ENCODE data around the gene NBAS. TPM values are rescaled to one million over a fixed set of nuclear protein-coding genes. Genes with fewer than 3 reads are reported as not detected.

The NBAS gene
- total and polyA plus RNA-seq, 9 donors, result 25.8 to 48.9 (median 43.4) TPM

DNA sequence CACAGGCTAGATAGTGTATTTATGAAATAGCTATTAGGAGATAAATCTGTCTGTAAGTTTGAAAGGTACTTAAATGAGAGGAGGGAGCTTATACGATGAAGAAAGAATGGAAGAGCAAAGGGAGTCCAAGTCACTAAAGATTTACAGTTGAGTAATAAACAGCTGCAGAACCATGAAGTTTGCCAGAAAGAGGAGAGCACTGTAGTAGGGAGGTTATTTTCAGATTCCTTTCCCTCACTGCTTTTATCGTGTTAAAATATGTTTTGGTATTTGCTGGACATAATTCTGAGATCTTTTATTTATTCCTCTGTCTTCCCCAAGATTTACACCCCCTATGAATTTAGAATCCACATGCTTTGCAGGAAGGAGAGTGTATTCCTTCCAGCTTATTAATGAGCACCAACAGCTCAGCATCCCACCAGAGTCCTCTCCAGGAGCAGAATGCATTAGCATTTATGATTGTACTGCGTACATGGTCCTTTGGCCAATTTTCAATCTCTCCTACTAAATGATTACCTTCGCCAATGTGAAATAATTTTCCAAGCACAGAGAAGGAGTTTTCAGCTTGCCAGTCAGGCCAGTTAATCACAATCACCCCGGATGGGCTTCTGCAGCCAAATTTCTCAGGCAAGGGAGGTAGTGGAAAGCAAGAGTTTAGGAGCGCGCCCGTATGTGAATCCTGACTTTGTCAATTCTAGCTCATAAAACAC lies 297.0 kb downstream of the NBAS start:
- intact Hi-C loops (cut with DNase I), result no loop called here
- no peak overlapping the region for H3K27ac ChIP-seq
- no peaks in the 10 kb centered on the region for H3K27me3 ChIP-seq
- WGBS, 3 donors, result 34 to 38% (median 35%) methylated on average over 8 of the region's 8 CpGs
- H3K4me3 ChIP-seq, result no peak overlapping the region
- TF ChIP-seq POLR2A (IDR thresholded peaks at IDR 0.05) (no peak), EP300 (IDR thresholded peaks at IDR 0.05) (no peak)
- TF ChIP-seq, protein P1, sequence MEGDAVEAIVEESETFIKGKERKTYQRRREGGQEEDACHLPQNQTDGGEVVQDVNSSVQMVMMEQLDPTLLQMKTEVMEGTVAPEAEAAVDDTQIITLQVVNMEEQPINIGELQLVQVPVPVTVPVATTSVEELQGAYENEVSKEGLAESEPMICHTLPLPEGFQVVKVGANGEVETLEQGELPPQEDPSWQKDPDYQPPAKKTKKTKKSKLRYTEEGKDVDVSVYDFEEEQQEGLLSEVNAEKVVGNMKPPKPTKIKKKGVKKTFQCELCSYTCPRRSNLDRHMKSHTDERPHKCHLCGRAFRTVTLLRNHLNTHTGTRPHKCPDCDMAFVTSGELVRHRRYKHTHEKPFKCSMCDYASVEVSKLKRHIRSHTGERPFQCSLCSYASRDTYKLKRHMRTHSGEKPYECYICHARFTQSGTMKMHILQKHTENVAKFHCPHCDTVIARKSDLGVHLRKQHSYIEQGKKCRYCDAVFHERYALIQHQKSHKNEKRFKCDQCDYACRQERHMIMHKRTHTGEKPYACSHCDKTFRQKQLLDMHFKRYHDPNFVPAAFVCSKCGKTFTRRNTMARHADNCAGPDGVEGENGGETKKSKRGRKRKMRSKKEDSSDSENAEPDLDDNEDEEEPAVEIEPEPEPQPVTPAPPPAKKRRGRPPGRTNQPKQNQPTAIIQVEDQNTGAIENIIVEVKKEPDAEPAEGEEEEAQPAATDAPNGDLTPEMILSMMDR (IDR thresholded peaks at IDR 0.05), result no peak
- H3K9me3 ChIP-seq, result no peaks in the 10 kb centered on the region
- peaks cover 1% of the 10 kb centered on the region for H3K4me1 ChIP-seq (ENCODE audit: insufficient read depth)
- no peaks in the 10 kb centered on the region for H3K36me3 ChIP-seq
- DNase-seq, result no peak

DNA sequence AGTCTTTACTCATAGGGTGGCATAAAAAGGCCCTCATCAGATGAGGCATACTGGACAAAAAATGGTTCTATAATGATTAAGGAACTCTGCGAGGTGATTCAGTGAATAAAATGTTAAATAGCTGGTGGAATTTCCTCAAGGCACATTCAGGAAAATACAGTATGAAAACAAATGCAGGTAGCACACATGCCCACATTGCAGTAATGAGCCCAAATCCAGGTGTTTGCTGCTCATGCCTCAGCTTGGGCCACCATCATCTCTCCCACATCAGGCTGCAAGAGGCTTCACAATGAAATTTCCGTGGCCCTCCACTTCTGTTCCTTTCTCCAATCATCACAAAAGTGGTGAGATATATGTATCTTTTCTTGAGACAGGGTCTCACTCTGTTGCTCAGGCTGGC lies 298.3 kb downstream of the NBAS start:
- intact Hi-C loops (cut with DNase I), result no loop called here
- no peak overlapping the region for H3K4me3 ChIP-seq
- H3K27me3 ChIP-seq, result no peaks in the 10 kb centered on the region
- H3K27ac ChIP-seq, result no peak overlapping the region
- TF ChIP-seq, protein P1 (IDR thresholded peaks at IDR 0.05), result no peak
- TF ChIP-seq EP300 (IDR thresholded peaks at IDR 0.05), result no peak
- TF ChIP-seq POLR2A (IDR thresholded peaks at IDR 0.05), result no peak
- H3K36me3 ChIP-seq, result no peaks in the 10 kb centered on the region
- DNase-seq, result no peak
- H3K9me3 ChIP-seq, result no peaks in the 10 kb centered on the region
- H3K4me1 ChIP-seq (ENCODE audit: insufficient read depth), result peaks cover 1% of the 10 kb centered on the region
- WGBS, 3 donors, result 96 to 99% (median 97%) methylated on average over 2 of the region's 2 CpGs

DNA sequence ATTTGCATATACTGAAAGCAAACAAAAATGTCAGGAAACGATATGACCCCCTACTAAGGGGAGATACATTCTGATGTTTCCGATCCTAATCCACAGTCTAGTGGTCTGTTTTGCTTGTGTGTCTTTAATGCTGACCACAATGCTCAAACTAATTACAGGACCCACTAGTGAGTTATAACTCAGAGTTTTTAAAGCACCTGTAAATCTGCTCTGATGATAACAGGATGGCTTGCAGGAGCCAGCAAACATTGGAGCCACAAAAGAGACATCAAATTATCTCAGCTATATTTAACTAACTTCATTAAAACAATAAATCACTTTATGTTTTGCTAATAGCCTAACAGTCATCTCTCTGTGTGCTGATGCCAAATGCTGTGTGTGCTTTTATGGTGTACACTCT lies 300.3 kb downstream of the NBAS start:
- Histone ChIP-seq H3K9me3 (no peaks in the 10 kb centered on the region), H3K36me3 (no peaks in the 10 kb centered on the region), H3K4me1 (ENCODE audit: insufficient read depth) (peaks cover 1% of the 10 kb centered on the region), H3K27me3 (no peaks in the 10 kb centered on the region), H3K4me3 (no peak overlapping the region), H3K27ac (no peak overlapping the region)
- TF ChIP-seq, protein P1 (IDR thresholded peaks at IDR 0.05), result no peak
- TF ChIP-seq POLR2A (IDR thresholded peaks at IDR 0.05) (no peak), EP300 (IDR thresholded peaks at IDR 0.05) (no peak)
- DNase-seq, result no peak
- intact Hi-C loops (cut with DNase I), result no loop called here
- 89 to 96% (median 94%) methylated on average over 2 of the region's 2 CpGs for WGBS, 3 donors

DNA sequence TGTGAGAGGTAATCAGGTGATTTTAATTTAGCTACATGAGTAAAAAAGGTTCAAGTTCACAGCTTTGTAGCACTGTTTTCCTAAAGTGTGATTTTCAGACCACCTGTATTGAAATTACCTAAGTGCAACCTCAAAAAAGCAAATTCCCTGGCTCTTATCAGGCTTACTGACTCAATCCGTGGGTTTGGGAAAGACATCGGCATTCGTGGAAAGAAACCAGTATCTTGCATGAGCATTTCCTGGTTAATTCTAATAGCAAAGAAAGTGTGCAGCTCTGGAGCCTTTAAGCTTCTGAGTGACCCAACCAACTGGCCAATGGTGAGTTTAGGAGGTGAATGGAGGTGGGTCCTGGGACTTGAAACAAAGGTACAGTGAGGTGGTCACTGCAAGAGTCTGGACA lies 300.9 kb downstream of the NBAS start:
- no peak for TF ChIP-seq POLR2A (IDR thresholded peaks at IDR 0.05)
- no peak for TF ChIP-seq EP300 (IDR thresholded peaks at IDR 0.05)
- TF ChIP-seq, protein P1 (IDR thresholded peaks at IDR 0.05), result no peak
- 84 to 92% (median 88%) methylated on average over 3 of the region's 3 CpGs for WGBS, 3 donors
- Histone ChIP-seq H3K9me3 (no peaks in the 10 kb centered on the region), H3K27ac (no peak overlapping the region), H3K4me1 (ENCODE audit: insufficient read depth) (peaks cover 1% of the 10 kb centered on the region), H3K27me3 (no peaks in the 10 kb centered on the region), H3K36me3 (no peaks in the 10 kb centered on the region), H3K4me3 (no peak overlapping the region)
- intact Hi-C loops (cut with DNase I), result no loop called here
- DNase-seq, result no peak

Data from ovary (tissue), 9 donors.